GM12875 (cell line): ENCODE results near the gene MN1.

ENCODE experiments used
- H3K4me3 ChIP-seq: one replicate; pipeline ENCODE4 v1.5.1; 2011; ENCODE audit warnings: low read depth, low read length, control low read depth
- CTCF ChIP-seq: IDR thresholded peaks from 2 replicates; pipeline ENCODE4 v1.5.1; 2011; ENCODE audit warnings: low read depth, mild to moderate bottlenecking, control low read depth, inconsistent platforms, low read length, moderate library complexity, borderline replicate concordance; ENCODE audit not compliant: insufficient read depth

MN1 gene

GRCh38 chr22:27827604-27828587, 26.3 kb upstream of the MN1 start:
- no peak overlapping the region for H3K4me3 ChIP-seq
- no peak for TF ChIP-seq CTCF

GRCh38 chr22:27825174-27825573, 23.6 kb upstream of the MN1 start:
- TF ChIP-seq CTCF = peak; percentile 46; the same call in 1 of the 2 replicates
- H3K4me3 ChIP-seq = no peak overlapping the region

- no peak for TF ChIP-seq CTCF
- H3K4me3 ChIP-seq = no peak overlapping the region
Observed at GRCh38 chr22:27823221-27823620, 21.7 kb upstream of the MN1 start.

- TF ChIP-seq CTCF = no peak
- H3K4me3 ChIP-seq = no peak overlapping the region
Observed at GRCh38 chr22:27820896-27821866, 19.6 kb upstream of the MN1 start.

- H3K4me3 ChIP-seq = no peak overlapping the region
- no peak for TF ChIP-seq CTCF
Observed at GRCh38 chr22:27816552-27816951, 15.0 kb upstream of the MN1 start.

GRCh38 chr22:27815826-27816530, 14.4 kb upstream of the MN1 start:
- TF ChIP-seq CTCF = no peak
- H3K4me3 ChIP-seq = no peak overlapping the region
